Measurements from ENCODE around the gene TMEM79.

GRCh38 chr1:156338180-156338976 lies 54.3 kb downstream of the TMEM79 start, which contains the start of the genes CCT3 and TSACC:
- no peak for TF ChIP-seq CTCF (IDR thresholded peaks at IDR 0.05; ENCODE audit: low read depth, low read length)
- TF ChIP-seq POLR2A (IDR thresholded peaks at IDR 0.05; ENCODE audit: extremely low read depth, insufficient read length): peak; percentile 94
